C4-2B (cell line): ENCODE data around the gene ESPN.

ENCODE experiments used
- ZFX ChIP-seq: fragments of 450-650 bp; IDR thresholded peaks from 2 replicates; pipeline ENCODE4 v1.6.1; 2017
- TF ChIP-seq, protein P1 (sequence below): fragments of 450-650 bp; conservative IDR thresholded peaks from 2 replicates; pipeline ENCODE4 v1.5.1; 2017; ENCODE audit warnings: mild to moderate bottlenecking

DNA sequence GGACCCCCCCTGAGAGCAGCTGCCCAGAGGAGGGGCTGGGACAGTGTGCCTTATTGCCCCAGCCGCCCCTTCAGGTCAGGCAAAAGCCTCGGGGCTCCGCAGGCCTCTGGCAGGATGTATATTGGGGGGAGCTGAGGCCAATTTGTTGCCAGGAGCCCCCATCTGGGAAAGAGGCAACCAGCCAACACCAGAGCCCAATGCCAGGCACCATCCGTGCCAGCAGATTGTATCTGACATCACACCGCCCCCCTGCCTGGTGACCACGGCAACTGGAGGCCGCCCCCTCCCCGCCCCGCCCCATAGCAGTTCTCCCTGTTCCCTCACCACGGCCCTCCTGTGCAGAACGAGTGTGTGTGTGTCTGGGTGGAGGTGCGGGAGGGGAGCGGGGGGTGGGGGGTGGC, 70.5 kb downstream of the ESPN start:
- TF ChIP-seq, protein P1, sequence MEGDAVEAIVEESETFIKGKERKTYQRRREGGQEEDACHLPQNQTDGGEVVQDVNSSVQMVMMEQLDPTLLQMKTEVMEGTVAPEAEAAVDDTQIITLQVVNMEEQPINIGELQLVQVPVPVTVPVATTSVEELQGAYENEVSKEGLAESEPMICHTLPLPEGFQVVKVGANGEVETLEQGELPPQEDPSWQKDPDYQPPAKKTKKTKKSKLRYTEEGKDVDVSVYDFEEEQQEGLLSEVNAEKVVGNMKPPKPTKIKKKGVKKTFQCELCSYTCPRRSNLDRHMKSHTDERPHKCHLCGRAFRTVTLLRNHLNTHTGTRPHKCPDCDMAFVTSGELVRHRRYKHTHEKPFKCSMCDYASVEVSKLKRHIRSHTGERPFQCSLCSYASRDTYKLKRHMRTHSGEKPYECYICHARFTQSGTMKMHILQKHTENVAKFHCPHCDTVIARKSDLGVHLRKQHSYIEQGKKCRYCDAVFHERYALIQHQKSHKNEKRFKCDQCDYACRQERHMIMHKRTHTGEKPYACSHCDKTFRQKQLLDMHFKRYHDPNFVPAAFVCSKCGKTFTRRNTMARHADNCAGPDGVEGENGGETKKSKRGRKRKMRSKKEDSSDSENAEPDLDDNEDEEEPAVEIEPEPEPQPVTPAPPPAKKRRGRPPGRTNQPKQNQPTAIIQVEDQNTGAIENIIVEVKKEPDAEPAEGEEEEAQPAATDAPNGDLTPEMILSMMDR: no peak
- TF ChIP-seq ZFX: no peak
